Retina (tissue), 1 donor: ENCODE measurements around the gene CEBPE.
A peak's percentile ranks its signal among the peaks of the same experiment; 100 is the strongest.

Experiments used
- DNase-seq: peaks from one replicate; pipeline ENCODE4 v3.0.0-alpha.2; 2016

CEBPE gene

GRCh38 chr14:23101986-23102625 lies 16.9 kb downstream of the CEBPE start:
- DNase-seq = no peak

GRCh38 chr14:23101213-23101970 lies 17.7 kb downstream of the CEBPE start:
- no peak for DNase-seq

GRCh38 chr14:23099212-23099861 lies 19.7 kb downstream of the CEBPE start:
- no peak for DNase-seq

GRCh38 chr14:23097786-23098185 lies 21.3 kb downstream of the CEBPE start:
- DNase-seq = no peak

- peak; percentile 100 for DNase-seq
Observed at GRCh38 chr14:23095196-23096108, 23.6 kb downstream of the CEBPE start, which contains the start of gene C14orf119. Gene C14orf119, plus strand, starts transcription at chr14:23095505. Its CDS starts 2,154 bp downstream, at chr14:23097659.

- DNase-seq = peak; percentile 99
Observed at GRCh38 chr14:23094666-23095195, 24.3 kb downstream of the CEBPE start, which contains the start of gene ACIN1. Gene ACIN1, minus strand, starts transcription at chr14:23095136. Its CDS starts 24 bp downstream, at chr14:23095112.

GRCh38 chr14:23093991-23094665 lies 24.9 kb downstream of the CEBPE start:
- no peak for DNase-seq

- DNase-seq = no peak
Observed at GRCh38 chr14:23093526-23093925, 25.5 kb downstream of the CEBPE start.

GRCh38 chr14:23093104-23093503 lies 26.0 kb downstream of the CEBPE start:
- DNase-seq = no peak

GRCh38 chr14:23091294-23092225 lies 27.5 kb downstream of the CEBPE start:
- DNase-seq = no peak

GRCh38 chr14:23090254-23090636 lies 28.8 kb downstream of the CEBPE start:
- DNase-seq = no peak

- no peak for DNase-seq
Observed at GRCh38 chr14:23089498-23090253, 29.4 kb downstream of the CEBPE start.

- no peak for DNase-seq
Observed at GRCh38 chr14:23086565-23086964, 32.5 kb downstream of the CEBPE start.

- no peak for DNase-seq
Observed at GRCh38 chr14:23085458-23085857, 33.6 kb downstream of the CEBPE start.

- DNase-seq = no peak
Observed at GRCh38 chr14:23080474-23080873, 38.6 kb downstream of the CEBPE start.

- DNase-seq = no peak
Observed at GRCh38 chr14:23079716-23080115, 39.3 kb downstream of the CEBPE start.

GRCh38 chr14:23078692-23079116 lies 40.4 kb downstream of the CEBPE start:
- DNase-seq = no peak

- no peak for DNase-seq
Observed at GRCh38 chr14:23077962-23078361, 41.1 kb downstream of the CEBPE start.

GRCh38 chr14:23076785-23077408 lies 42.2 kb downstream of the CEBPE start:
- no peak for DNase-seq
